Liver (tissue), 9 donors: Measurements from ENCODE around the gene PLCB3. TPM values are rescaled to one million over a fixed set of nuclear protein-coding genes. Genes with fewer than 3 reads are reported as not detected.
A peak's percentile ranks its signal among the peaks of the same experiment; 100 is the strongest.

Source experiments
- DNase-seq: peaks from one replicate; pipeline ENCODE4 v3.0.0-alpha.2; 2017; ENCODE audit warnings: low spot score
- H3K27ac ChIP-seq, 2 donors: one replicate each; pipeline ENCODE4 v1.7.0; 2013; ENCODE audit warnings: inconsistent platforms in 2 of 2, low read length in 2 of 2, control low read depth in 1 of 2, low read depth in 1 of 2, mild to moderate bottlenecking in 1 of 2
- H3K27me3 ChIP-seq, 4 donors: one replicate each; pipeline versions ENCODE4 v1.6.1 to v1.7.0; 2013; ENCODE audit warnings: low read length in 3 of 4, inconsistent platforms in 1 of 4, mild to moderate bottlenecking in 1 of 4, moderate library complexity in 1 of 4; ENCODE audit not compliant: control insufficient read depth in 4 of 4, insufficient read depth in 4 of 4
- H3K36me3 ChIP-seq, 4 donors: one replicate each; pipeline versions ENCODE4 v1.6.1 to v1.7.0; 2013; ENCODE audit warnings: low read length in 3 of 4, mild to moderate bottlenecking in 3 of 4, low read depth in 1 of 4, moderate library complexity in 1 of 4; ENCODE audit not compliant: control insufficient read depth in 4 of 4, insufficient read depth in 3 of 4
- H3K4me1 ChIP-seq, 4 donors: one replicate each; pipeline versions ENCODE4 v1.6.1 to v1.7.0; 2013; ENCODE audit warnings: low read length in 3 of 4, mild to moderate bottlenecking in 3 of 4, moderate library complexity in 1 of 4; ENCODE audit not compliant: control insufficient read depth in 4 of 4, insufficient read depth in 4 of 4
- H3K4me3 ChIP-seq, 3 donors: one replicate each; pipeline versions ENCODE4 v1.6.1 to v1.7.0; 2013; ENCODE audit warnings: low read length in 3 of 3, control low read depth in 1 of 3, low read depth in 1 of 3, mild to moderate bottlenecking in 1 of 3
- H3K9ac ChIP-seq, 2 donors: one replicate each; pipeline ENCODE4 v1.7.0; 2013; ENCODE audit warnings: low read length in 2 of 2, mild to moderate bottlenecking in 2 of 2, moderate library complexity in 2 of 2, control low read depth in 1 of 2, low read depth in 1 of 2
- H3K9me3 ChIP-seq, 4 donors: one replicate each; pipeline versions ENCODE4 v1.6.1 to v1.7.0; 2013; ENCODE audit warnings: low read length in 3 of 4; ENCODE audit not compliant: control insufficient read depth in 4 of 4
- ATF3 ChIP-seq: IDR thresholded peaks from 2 replicates; pipeline ENCODE4 v1.6.1; 2016; ENCODE audit warnings: antibody characterized with exemption
- CTCF ChIP-seq: fragments of 150-350 bp; IDR thresholded peaks from 2 replicates; pipeline ENCODE4 v1.5.1; 2017; ENCODE audit warnings: improper control_type of control experiment, low read depth, low read length; ENCODE audit not compliant: missing input control
- EGR1 ChIP-seq, 2 donors: IDR thresholded peaks; 2 replicates each; pipeline ENCODE4 v1.6.1; 2016 to 2018; ENCODE audit warnings: antibody characterized with exemption in 2 of 2, low read depth in 2 of 2
- FOXA1 ChIP-seq: IDR thresholded peaks from 2 replicates; pipeline ENCODE4 v1.6.1; 2016; ENCODE audit warnings: antibody characterized with exemption
- FOXA2 ChIP-seq: IDR thresholded peaks from 2 replicates; pipeline ENCODE4 v1.6.1; 2016; ENCODE audit warnings: antibody characterized with exemption
- GABPA ChIP-seq, 2 donors: IDR thresholded peaks in 1 of 2; conservative IDR thresholded peaks in 1 of 2; 2 replicates each; pipeline ENCODE4 v1.6.1; 2016; ENCODE audit warnings: antibody characterized with exemption in 2 of 2, mild to moderate bottlenecking in 1 of 2, moderate library complexity in 1 of 2
- HNF4A ChIP-seq, 2 donors: conservative IDR thresholded peaks; 2 replicates each; pipeline ENCODE4 v1.6.1; 2016; ENCODE audit warnings: antibody characterized with exemption in 2 of 2, mild to moderate bottlenecking in 2 of 2
- HNF4G ChIP-seq: IDR thresholded peaks from 2 replicates; pipeline ENCODE4 v1.6.1; 2016; ENCODE audit warnings: antibody characterized with exemption
- JUND ChIP-seq, 2 donors: IDR thresholded peaks; 2 replicates each; pipeline ENCODE4 v1.6.1; 2016; ENCODE audit warnings: antibody characterized with exemption in 2 of 2
- MAX ChIP-seq: IDR thresholded peaks from 2 replicates; pipeline ENCODE4 v1.6.1; 2016; ENCODE audit warnings: antibody characterized with exemption
- NR2F2 ChIP-seq: IDR thresholded peaks from 2 replicates; pipeline ENCODE4 v1.6.1; 2016; ENCODE audit warnings: antibody characterized with exemption
- RAD21 ChIP-seq, 2 donors: IDR thresholded peaks; 2 replicates each; pipeline ENCODE4 v1.6.1; 2016; ENCODE audit warnings: antibody characterized with exemption in 2 of 2, mild to moderate bottlenecking in 2 of 2
- REST ChIP-seq: IDR thresholded peaks from 2 replicates; pipeline ENCODE4 v1.6.1; 2016; ENCODE audit warnings: antibody characterized with exemption, mild to moderate bottlenecking
- RXRA ChIP-seq, 2 donors: IDR thresholded peaks; 2 replicates each; pipeline ENCODE4 v1.6.1; 2017 to 2018; ENCODE audit warnings: antibody characterized with exemption in 2 of 2, mild to moderate bottlenecking in 1 of 2
- SP1 ChIP-seq: IDR thresholded peaks from 2 replicates; pipeline ENCODE4 v1.6.1; 2018; ENCODE audit warnings: antibody characterized with exemption, mild to moderate bottlenecking
- TAF1 ChIP-seq: conservative IDR thresholded peaks from 2 replicates; pipeline ENCODE4 v1.6.1; 2016; ENCODE audit warnings: antibody characterized with exemption, mild to moderate bottlenecking
- YY1 ChIP-seq: IDR thresholded peaks from 2 replicates; pipeline ENCODE4 v1.6.1; 2016; ENCODE audit warnings: antibody characterized with exemption, mild to moderate bottlenecking
- ZBTB33 ChIP-seq: IDR thresholded peaks from 2 replicates; pipeline ENCODE4 v1.6.1; 2016; ENCODE audit warnings: antibody characterized with exemption
- WGBS: extraction: QIAGEN DNeasy Blood & Tissue Kit; methylation state at CpG from one replicate; pipeline ENCODE4 v1.1.7; 2013; 5-methylcytosine and 5-hydroxymethylcytosine counted together
- polyA plus RNA-seq, 2 donors: library from polyadenylated mRNA; stranded (reverse) in 1 of 2; unstranded in 1 of 2; fragments of 200-250 nt in 1 of 2; fragments of >200 nt in 1 of 2; fragmentation: Nextera tagmentation in 1 of 2; extraction: Ambion mirVana in 1 of 2; gene quantifications; one replicate each; pipeline versions ENCODE4 v1.2.1 to v1.2.3, GENCODE V29; 2013 to 2015
- total RNA-seq, 2 donors: library from RNA; depleted of rRNA; stranded (reverse); fragments of >200 nt; gene quantifications; one replicate each; pipeline ENCODE4 v1.2.3, GENCODE V29; 2014
- donor health status: healthy.
- donor health status: healthy.
- donor health status: healthy.
- donor health status: healthy.
- donor health status: healthy.

Gene PLCB3
- total and polyA plus RNA-seq, 4 donors, result 0.79 to 8.5 (median 5.4) TPM

GRCh38 chr11:64305691-64306562 is 54.6 kb downstream of the PLCB3 start:
- Histone ChIP-seq H3K4me3 (peak overlapping the region; percentile 76 to 90 (median 85)), H3K9me3 (no peaks in the 10 kb centered on the region), H3K27ac (peak overlapping the region; percentile 94 to 98), H3K9ac (peak overlapping the region; percentile 52 to 87), H3K36me3 (no peaks in the 10 kb centered on the region), H3K4me1 (peaks cover 5 to 43% (median 33%) of the 10 kb centered on the region in 4 donors), H3K27me3 (no peaks in the 10 kb centered on the region)
- under 1% methylated on average over 71 of the region's 71 CpGs for WGBS
- TF ChIP-seq JUND (IDR thresholded peaks at IDR 0.05) (no peak), REST (peak; percentile 52), HNF4A (conservative IDR thresholded peaks at IDR 0.05) (peak; percentile 51 to 64), CTCF (no peak), MAX (peak; percentile 68), NR2F2 (peak; percentile 74), ZBTB33 (no peak), FOXA2 (no peak), SP1 (peak; percentile 65), EGR1 (IDR thresholded peaks at IDR 0.05; ENCODE audit: low read depth in 2 of 2) (peak in 1 of 2 donors; percentile 20), YY1 (peak; percentile 71), TAF1 (no peak), FOXA1 (no peak), HNF4G (no peak), ATF3 (no peak), RXRA (IDR thresholded peaks at IDR 0.05) (peak; percentile 74 to 78), RAD21 (IDR thresholded peaks at IDR 0.05) (no peak), GABPA (IDR thresholded peaks at IDR 0.05 in 1 of 2, conservative IDR thresholded peaks at IDR 0.05 in 1 of 2) (peak in 1 of 2 donors; percentile 66)
- DNase-seq, result peak; percentile 77
